SK-N-SH treated with all-trans-retinoic acid at 6 μM for 48 hours (cell line): ENCODE measurements around the gene ZNF70.

ENCODE experiments used
- ATAC-seq: fragments of 200-7000 bp; cut with Tn5 transposase; 3 replicates; pipeline ENCODE4 v1.9.1; 2020; ENCODE audit warnings: mild to moderate bottlenecking, moderate library complexity
- ARNTL ChIP-seq: fragments of 450-650 bp; formaldehyde crosslinking; IDR thresholded peaks from 2 replicates; pipeline ENCODE4 v1.5.0; 2020; ENCODE audit warnings: low read depth, mild to moderate bottlenecking, moderate library complexity, borderline replicate concordance
- BACH2 ChIP-seq: fragments of 250-450 bp; sonication (Bioruptor Pico); IDR thresholded peaks from 2 replicates; pipeline ENCODE4 v1.9.0; 2021; ENCODE audit warnings: mild to moderate bottlenecking, borderline replicate concordance
- ESRRG ChIP-seq: fragments of 250-450 bp; sonication (Bioruptor Pico); IDR thresholded peaks from 2 replicates; pipeline ENCODE4 v1.6.1; 2021; ENCODE audit warnings: mild to moderate bottlenecking
- GLIS3 ChIP-seq: fragments of 250-450 bp; sonication (Bioruptor Pico); IDR thresholded peaks from 2 replicates; pipeline ENCODE4 v1.5.0; 2020; ENCODE audit warnings: mild to moderate bottlenecking, moderate library complexity
- OSR1 ChIP-seq: fragments of 250-450 bp; sonication (Bioruptor Pico); IDR thresholded peaks from 2 replicates; pipeline ENCODE4 v1.8.0; 2022; ENCODE audit warnings: moderate library complexity, mild to moderate bottlenecking, inconsistent platforms
- PPARA ChIP-seq: fragments of 250-450 bp; sonication (Bioruptor Pico); IDR thresholded peaks from 2 replicates; pipeline ENCODE4 v1.5.0; 2020; ENCODE audit warnings: mild to moderate bottlenecking, borderline replicate concordance
- RARB ChIP-seq: fragments of 250-450 bp; sonication (Bioruptor Pico); IDR thresholded peaks from 2 replicates; pipeline ENCODE4 v1.8.0; 2021; ENCODE audit warnings: mild to moderate bottlenecking, moderate library complexity
- SNAI2 ChIP-seq: fragments of 250-450 bp; sonication (Bioruptor Pico); IDR thresholded peaks from 2 replicates; pipeline ENCODE4 v1.5.0; 2020; ENCODE audit warnings: mild to moderate bottlenecking, moderate library complexity
- TCF4 ChIP-seq: fragments of 250-450 bp; sonication (Bioruptor Pico); IDR thresholded peaks from 2 replicates; pipeline ENCODE4 v1.8.0; 2021; ENCODE audit warnings: mild to moderate bottlenecking, moderate library complexity, borderline replicate concordance
- TOX ChIP-seq: fragments of 250-450 bp; sonication (Bioruptor Pico); IDR thresholded peaks from 2 replicates; pipeline ENCODE4 v1.8.0; 2021; ENCODE audit warnings: mild to moderate bottlenecking, moderate library complexity, borderline replicate concordance
- ZC3H10 ChIP-seq: fragments of 250-450 bp; sonication (Bioruptor Pico); IDR thresholded peaks from 2 replicates; pipeline ENCODE4 v1.5.1; 2021; ENCODE audit warnings: mild to moderate bottlenecking, moderate library complexity
- ZFP3 ChIP-seq: fragments of 250-450 bp; sonication (Bioruptor Pico); IDR thresholded peaks from 2 replicates; pipeline ENCODE4 v1.5.0; 2020; ENCODE audit warnings: mild to moderate bottlenecking, moderate library complexity
- ZFP30 ChIP-seq: fragments of 450-650 bp; formaldehyde crosslinking; IDR thresholded peaks from 2 replicates; pipeline ENCODE4 v1.5.0; 2022; ENCODE audit warnings: mild to moderate bottlenecking, moderate library complexity
- ZNF565 ChIP-seq: fragments of 450-650 bp; formaldehyde crosslinking; conservative IDR thresholded peaks from 2 replicates; pipeline ENCODE4 v1.5.0; 2020; ENCODE audit warnings: low read depth, mild to moderate bottlenecking, moderate library complexity
- ZNF70 ChIP-seq: fragments of 450-650 bp; formaldehyde crosslinking; IDR thresholded peaks from 2 replicates; pipeline ENCODE4 v1.5.0; 2020; ENCODE audit warnings: mild to moderate bottlenecking, moderate library complexity
- ZNF8 ChIP-seq: fragments of 450-650 bp; formaldehyde crosslinking; IDR thresholded peaks from 2 replicates; pipeline ENCODE4 v1.5.0; 2020; ENCODE audit warnings: mild to moderate bottlenecking, moderate library complexity
- TF ChIP-seq, protein P1 (sequence below): fragments of 250-450 bp; sonication (Bioruptor Pico); IDR thresholded peaks from 2 replicates; pipeline ENCODE4 v1.5.0; 2020; ENCODE audit warnings: mild to moderate bottlenecking, moderate library complexity
- TF ChIP-seq, protein P2 (sequence below): fragments of 250-450 bp; sonication (Bioruptor Pico); IDR thresholded peaks from 2 replicates; pipeline ENCODE4 v1.5.1; 2021; ENCODE audit warnings: mild to moderate bottlenecking, moderate library complexity
- TF ChIP-seq, protein P3 (sequence below): fragments of 250-450 bp; sonication (Bioruptor Pico); IDR thresholded peaks from 2 replicates; pipeline ENCODE4 v1.5.1; 2020; ENCODE audit warnings: low read depth, mild to moderate bottlenecking, moderate library complexity
- TF ChIP-seq, protein P4 (sequence below): fragments of 250-450 bp; sonication (Bioruptor Pico); IDR thresholded peaks from 2 replicates; pipeline ENCODE4 v1.8.0; 2020; ENCODE audit warnings: mild to moderate bottlenecking, moderate library complexity, borderline replicate concordance
- TF ChIP-seq, protein P5 (sequence below): fragments of 250-450 bp; sonication (Bioruptor Pico); IDR thresholded peaks from 2 replicates; pipeline ENCODE4 v1.8.0; 2021; ENCODE audit warnings: low read depth, mild to moderate bottlenecking, moderate library complexity, borderline replicate concordance

The ZNF70 gene

DNA sequence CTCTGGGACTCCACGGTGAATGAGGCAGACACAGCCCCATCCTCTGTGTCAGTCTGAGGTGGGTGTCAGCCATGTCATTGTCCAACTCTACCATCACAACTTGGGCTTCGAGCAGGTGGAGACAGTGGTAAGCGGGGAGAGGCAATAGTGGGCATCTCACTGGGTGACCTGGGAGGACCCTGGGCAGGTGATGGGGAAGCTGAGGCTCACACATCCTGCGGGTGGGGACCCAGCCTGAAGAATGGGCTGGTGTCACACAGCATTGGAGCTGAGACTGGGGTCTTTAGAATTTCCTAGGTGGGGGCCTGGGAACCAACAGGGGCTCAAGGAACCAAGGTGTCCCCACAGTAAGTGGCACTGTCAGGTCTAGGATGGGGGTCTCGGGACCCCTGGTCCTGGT lies 28.8 kb upstream of the ZNF70 start:
- TF ChIP-seq, protein P1, sequence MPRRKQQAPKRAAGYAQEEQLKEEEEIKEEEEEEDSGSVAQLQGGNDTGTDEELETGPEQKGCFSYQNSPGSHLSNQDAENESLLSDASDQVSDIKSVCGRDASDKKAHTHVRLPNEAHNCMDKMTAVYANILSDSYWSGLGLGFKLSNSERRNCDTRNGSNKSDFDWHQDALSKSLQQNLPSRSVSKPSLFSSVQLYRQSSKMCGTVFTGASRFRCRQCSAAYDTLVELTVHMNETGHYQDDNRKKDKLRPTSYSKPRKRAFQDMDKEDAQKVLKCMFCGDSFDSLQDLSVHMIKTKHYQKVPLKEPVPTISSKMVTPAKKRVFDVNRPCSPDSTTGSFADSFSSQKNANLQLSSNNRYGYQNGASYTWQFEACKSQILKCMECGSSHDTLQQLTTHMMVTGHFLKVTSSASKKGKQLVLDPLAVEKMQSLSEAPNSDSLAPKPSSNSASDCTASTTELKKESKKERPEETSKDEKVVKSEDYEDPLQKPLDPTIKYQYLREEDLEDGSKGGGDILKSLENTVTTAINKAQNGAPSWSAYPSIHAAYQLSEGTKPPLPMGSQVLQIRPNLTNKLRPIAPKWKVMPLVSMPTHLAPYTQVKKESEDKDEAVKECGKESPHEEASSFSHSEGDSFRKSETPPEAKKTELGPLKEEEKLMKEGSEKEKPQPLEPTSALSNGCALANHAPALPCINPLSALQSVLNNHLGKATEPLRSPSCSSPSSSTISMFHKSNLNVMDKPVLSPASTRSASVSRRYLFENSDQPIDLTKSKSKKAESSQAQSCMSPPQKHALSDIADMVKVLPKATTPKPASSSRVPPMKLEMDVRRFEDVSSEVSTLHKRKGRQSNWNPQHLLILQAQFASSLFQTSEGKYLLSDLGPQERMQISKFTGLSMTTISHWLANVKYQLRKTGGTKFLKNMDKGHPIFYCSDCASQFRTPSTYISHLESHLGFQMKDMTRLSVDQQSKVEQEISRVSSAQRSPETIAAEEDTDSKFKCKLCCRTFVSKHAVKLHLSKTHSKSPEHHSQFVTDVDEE (CRISPR knock-in tag) = no peak
- TF ChIP-seq BACH2 (CRISPR knock-in tag) = no peak
- TF ChIP-seq ZC3H10 (CRISPR knock-in tag) = no peak
- TF ChIP-seq ARNTL (CRISPR knock-in tag) = no peak
- TF ChIP-seq ZNF565 = no peak
- TF ChIP-seq ZNF70 (CRISPR knock-in tag) = no peak
- TF ChIP-seq, protein P2, sequence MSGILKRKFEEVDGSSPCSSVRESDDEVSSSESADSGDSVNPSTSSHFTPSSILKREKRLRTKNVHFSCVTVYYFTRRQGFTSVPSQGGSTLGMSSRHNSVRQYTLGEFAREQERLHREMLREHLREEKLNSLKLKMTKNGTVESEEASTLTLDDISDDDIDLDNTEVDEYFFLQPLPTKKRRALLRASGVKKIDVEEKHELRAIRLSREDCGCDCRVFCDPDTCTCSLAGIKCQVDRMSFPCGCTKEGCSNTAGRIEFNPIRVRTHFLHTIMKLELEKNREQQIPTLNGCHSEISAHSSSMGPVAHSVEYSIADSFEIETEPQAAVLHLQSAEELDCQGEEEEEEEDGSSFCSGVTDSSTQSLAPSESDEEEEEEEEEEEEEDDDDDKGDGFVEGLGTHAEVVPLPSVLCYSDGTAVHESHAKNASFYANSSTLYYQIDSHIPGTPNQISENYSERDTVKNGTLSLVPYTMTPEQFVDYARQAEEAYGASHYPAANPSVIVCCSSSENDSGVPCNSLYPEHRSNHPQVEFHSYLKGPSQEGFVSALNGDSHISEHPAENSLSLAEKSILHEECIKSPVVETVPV (CRISPR knock-in tag) = no peak
- no peak for TF ChIP-seq GLIS3
- TF ChIP-seq ZFP3 (CRISPR knock-in tag) = no peak
- TF ChIP-seq, protein P3, sequence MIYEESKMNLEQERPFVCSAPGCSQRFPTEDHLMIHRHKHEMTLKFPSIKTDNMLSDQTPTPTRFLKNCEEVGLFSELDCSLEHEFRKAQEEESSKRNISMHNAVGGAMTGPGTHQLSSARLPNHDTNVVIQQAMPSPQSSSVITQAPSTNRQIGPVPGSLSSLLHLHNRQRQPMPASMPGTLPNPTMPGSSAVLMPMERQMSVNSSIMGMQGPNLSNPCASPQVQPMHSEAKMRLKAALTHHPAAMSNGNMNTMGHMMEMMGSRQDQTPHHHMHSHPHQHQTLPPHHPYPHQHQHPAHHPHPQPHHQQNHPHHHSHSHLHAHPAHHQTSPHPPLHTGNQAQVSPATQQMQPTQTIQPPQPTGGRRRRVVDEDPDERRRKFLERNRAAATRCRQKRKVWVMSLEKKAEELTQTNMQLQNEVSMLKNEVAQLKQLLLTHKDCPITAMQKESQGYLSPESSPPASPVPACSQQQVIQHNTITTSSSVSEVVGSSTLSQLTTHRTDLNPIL (CRISPR knock-in tag) = no peak
- TF ChIP-seq ZNF8 = no peak
- no peak for TF ChIP-seq ZFP30
- no peak for TF ChIP-seq PPARA (CRISPR knock-in tag)
- no peak for TF ChIP-seq SNAI2 (CRISPR knock-in tag)
- no peak for ATAC-seq

DNA sequence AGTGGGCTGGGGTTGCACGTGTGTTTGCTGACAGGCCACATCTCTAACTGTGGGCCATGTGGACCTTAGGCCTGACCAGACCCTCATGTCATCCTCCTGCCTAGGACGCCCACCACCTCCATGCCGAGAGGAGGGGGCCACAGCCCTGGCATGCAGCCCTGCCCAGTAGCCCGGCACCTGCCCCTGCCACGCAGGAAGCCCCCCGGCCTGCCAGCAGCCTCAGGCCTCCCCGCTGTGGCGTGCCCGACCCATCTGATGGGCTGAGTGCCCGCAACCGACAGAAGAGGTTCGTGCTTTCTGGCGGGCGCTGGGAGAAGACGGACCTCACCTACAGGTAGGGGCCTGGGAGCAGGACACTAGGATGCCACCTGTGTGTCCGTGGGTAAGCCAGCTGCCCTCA lies 28.2 kb upstream of the ZNF70 start:
- TF ChIP-seq, protein P4, sequence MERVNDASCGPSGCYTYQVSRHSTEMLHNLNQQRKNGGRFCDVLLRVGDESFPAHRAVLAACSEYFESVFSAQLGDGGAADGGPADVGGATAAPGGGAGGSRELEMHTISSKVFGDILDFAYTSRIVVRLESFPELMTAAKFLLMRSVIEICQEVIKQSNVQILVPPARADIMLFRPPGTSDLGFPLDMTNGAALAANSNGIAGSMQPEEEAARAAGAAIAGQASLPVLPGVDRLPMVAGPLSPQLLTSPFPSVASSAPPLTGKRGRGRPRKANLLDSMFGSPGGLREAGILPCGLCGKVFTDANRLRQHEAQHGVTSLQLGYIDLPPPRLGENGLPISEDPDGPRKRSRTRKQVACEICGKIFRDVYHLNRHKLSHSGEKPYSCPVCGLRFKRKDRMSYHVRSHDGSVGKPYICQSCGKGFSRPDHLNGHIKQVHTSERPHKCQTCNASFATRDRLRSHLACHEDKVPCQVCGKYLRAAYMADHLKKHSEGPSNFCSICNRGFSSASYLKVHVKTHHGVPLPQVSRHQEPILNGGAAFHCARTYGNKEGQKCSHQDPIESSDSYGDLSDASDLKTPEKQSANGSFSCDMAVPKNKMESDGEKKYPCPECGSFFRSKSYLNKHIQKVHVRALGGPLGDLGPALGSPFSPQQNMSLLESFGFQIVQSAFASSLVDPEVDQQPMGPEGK (CRISPR knock-in tag) = no peak
- TF ChIP-seq OSR1 (CRISPR knock-in tag) (no peak), ARNTL (CRISPR knock-in tag) (no peak), ESRRG (CRISPR knock-in tag) (no peak), TOX (CRISPR knock-in tag) (no peak), SNAI2 (CRISPR knock-in tag) (no peak), ZNF8 (no peak), ZFP30 (no peak), ZC3H10 (CRISPR knock-in tag) (no peak), ZNF70 (CRISPR knock-in tag) (no peak), ZFP3 (CRISPR knock-in tag) (no peak), TCF4 (CRISPR knock-in tag) (no peak), RARB (no peak)
- TF ChIP-seq, protein P1 (CRISPR knock-in tag) = no peak
- TF ChIP-seq, protein P2 (CRISPR knock-in tag) = no peak
- TF ChIP-seq, protein P3 (CRISPR knock-in tag) = no peak
- TF ChIP-seq, protein P5, sequence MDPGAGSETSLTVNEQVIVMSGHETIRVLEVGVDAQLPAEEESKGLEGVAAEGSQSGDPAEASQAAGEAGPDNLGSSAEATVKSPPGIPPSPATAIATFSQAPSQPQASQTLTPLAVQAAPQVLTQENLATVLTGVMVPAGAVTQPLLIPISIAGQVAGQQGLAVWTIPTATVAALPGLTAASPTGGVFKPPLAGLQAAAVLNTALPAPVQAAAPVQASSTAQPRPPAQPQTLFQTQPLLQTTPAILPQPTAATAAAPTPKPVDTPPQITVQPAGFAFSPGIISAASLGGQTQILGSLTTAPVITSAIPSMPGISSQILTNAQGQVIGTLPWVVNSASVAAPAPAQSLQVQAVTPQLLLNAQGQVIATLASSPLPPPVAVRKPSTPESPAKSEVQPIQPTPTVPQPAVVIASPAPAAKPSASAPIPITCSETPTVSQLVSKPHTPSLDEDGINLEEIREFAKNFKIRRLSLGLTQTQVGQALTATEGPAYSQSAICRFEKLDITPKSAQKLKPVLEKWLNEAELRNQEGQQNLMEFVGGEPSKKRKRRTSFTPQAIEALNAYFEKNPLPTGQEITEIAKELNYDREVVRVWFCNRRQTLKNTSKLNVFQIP (CRISPR knock-in tag) = no peak
- ATAC-seq = no peak
